GM12873 (cell line): ENCODE data around the gene SIGLEC11.

Experiments used
- CTCF ChIP-seq: IDR thresholded peaks from 2 replicates; pipeline ENCODE4 v1.5.1; 2012; ENCODE audit warnings: low read depth, mild to moderate bottlenecking, moderate library complexity, low read length, control low read depth; ENCODE audit not compliant: insufficient read depth; ENCODE audit errors: missing control alignments

Gene SIGLEC11

DNA sequence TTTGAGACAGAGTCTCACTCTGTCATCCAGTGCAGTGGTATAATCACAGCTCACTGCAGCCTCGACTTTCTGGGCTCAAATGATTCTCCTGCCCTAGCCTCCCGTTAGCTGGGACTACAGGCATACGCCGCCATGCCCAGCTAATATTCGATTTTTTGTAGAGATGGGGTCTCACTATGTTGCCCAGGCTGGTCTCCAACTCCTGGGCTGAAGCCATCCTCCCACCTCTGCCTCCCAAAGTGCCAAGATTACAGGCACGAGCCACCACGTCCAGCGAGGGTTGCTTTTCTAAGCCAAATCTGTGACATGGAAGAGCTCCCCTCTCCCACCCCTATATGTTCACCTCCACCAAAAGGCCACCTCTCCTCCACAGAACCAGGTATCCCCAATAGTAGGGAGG, 42.9 kb downstream of the SIGLEC11 start:
- TF ChIP-seq CTCF, result no peak

GRCh38 chr19:49916839-49917733, 43.9 kb downstream of the SIGLEC11 start:
- TF ChIP-seq CTCF, result peak; percentile 28

- TF ChIP-seq CTCF, result peak; percentile 50
Observed at GRCh38 chr19:49915271-49915670, 45.7 kb downstream of the SIGLEC11 start.

GRCh38 chr19:49913720-49914119, 47.3 kb downstream of the SIGLEC11 start:
- TF ChIP-seq CTCF, result no peak

DNA sequence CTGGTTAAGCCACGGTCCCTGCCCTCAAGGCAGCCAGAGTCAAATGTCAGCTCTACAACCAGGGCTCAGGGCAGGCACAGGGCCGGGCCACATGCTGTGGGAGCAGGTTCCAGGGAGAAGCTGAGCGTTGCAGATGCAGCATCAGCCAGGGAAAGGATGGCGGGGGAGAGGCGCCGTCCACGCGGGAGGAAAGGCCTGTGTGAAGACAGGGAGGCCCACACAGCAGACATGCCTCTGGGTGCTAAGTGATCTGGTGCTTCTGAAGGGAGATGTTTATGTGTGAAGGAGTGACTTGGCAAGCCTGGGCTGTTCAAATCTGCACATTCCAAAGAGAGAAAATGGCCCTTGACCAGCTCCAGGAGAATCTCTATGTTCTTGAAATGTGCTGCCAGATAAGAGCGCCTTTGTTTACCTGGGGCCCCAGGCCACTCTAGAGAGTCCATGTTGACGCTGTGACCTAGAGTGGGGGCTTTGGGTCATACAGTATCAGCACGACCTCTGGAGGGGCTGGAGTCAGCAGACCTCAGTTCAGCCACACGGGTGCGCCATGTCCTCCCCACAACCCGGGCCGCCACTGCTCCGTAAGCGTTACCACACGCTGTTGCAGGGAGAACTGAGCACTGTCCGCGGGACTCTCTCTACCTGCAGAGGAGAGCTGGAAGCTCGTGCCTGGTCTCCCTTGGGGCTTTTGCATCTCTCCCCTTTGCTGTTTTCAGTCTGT, 47.8 kb downstream of the SIGLEC11 start:
- peak; percentile 43 for TF ChIP-seq CTCF

DNA sequence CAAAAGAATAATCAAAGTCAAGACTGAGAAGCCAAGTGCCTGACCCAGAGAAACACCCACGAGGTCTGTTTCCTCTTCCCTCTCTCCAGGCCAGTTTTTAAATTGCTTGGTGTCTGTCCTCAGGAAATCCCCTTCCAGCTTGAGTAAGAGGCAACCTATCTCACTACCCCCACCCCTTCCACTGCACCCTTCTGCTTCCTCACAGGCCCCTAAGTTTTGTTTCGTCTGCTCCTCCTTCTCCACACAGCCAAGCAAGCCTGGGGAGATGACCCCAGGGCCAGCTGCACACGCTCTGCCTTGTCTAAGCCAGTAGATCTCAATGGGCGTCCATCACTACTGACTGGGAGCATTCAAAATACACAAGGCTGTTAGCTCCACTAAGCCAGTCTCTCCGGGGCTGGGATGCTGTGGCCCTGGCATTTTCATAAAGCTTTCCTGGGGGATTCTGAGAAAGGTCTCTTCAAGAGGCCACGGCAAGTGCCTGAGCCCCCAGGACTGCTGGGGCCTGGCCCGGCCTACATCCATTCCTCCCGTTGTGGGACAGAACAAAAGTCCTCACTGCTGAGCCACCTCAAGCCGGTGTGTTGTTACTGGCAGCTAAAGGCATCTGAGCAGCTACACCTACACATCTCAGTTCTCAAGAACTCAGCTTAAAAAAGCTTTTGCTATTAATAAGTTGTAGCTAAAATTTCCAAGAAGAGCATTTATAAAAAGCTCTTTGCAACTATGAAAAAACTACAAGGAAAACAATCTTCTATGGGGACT, 49.4 kb downstream of the SIGLEC11 start:
- TF ChIP-seq CTCF, result no peak

- TF ChIP-seq CTCF, result no peak
Observed at GRCh38 chr19:49910179-49910578, 50.8 kb downstream of the SIGLEC11 start.
